Suprapubic skin (tissue), 4 donors: ENCODE data around the gene DNASE1L3. TPM values are rescaled to one million over a fixed set of nuclear protein-coding genes. Genes with fewer than 3 reads are reported as not detected.

Source experiments
- DNase-seq, 2 donors: peaks; one replicate each; pipeline ENCODE4 v3.0.0-alpha.2; 2019; ENCODE audit warnings: low spot score in 2 of 2
- H3K27ac ChIP-seq: fragments of 200-600 bp; sonication (generic); one replicate; pipeline ENCODE4 v1.5.1; 2019
- H3K27me3 ChIP-seq: fragments of 200-600 bp; sonication (generic); one replicate; pipeline ENCODE4 v1.5.1; 2019
- H3K36me3 ChIP-seq: fragments of 200-600 bp; sonication (generic); one replicate; pipeline ENCODE4 v1.5.1; 2019
- H3K4me1 ChIP-seq: fragments of 200-600 bp; sonication (generic); one replicate; pipeline ENCODE4 v1.5.1; 2019
- H3K4me3 ChIP-seq: fragments of 200-600 bp; sonication (generic); one replicate; pipeline ENCODE4 v1.5.1; 2019; ENCODE audit warnings: mild to moderate bottlenecking
- H3K9me3 ChIP-seq: fragments of 200-600 bp; sonication (generic); one replicate; pipeline ENCODE4 v1.5.1; 2019
- EP300 ChIP-seq: sonication (generic); formaldehyde crosslinking; IDR thresholded peaks from one replicate; pipeline ENCODE4 v1.6.1; 2017; ENCODE audit warnings: antibody characterized with exemption
- POLR2A ChIP-seq, 2 donors: fragments of 450-650 bp; IDR thresholded peaks; one replicate each; pipeline ENCODE4 v1.6.1; 2017; ENCODE audit warnings: antibody characterized with exemption in 2 of 2, mild to moderate bottlenecking in 2 of 2, moderate library complexity in 2 of 2
- POLR2AphosphoS5 ChIP-seq, 3 donors: sonication (generic); formaldehyde crosslinking; IDR thresholded peaks; one replicate each; pipeline ENCODE4 v1.6.1; 2017; ENCODE audit warnings: antibody characterized with exemption in 3 of 3
- WGBS: methylation state at CpG from one replicate; pipeline ENCODE4 v1.1.5; 2018; 5-methylcytosine and 5-hydroxymethylcytosine counted together
- total RNA-seq, 4 donors: library from RNA; depleted of rRNA; stranded (reverse); fragments of >200 nt; gene quantifications; one replicate each; pipeline ENCODE4 v1.1.0, GENCODE V29; 2016
- TF ChIP-seq, protein P1 (sequence below), 2 donors: fragments of 200-600 bp in 1 of 2; fragments of 450-650 bp in 1 of 2; sonication (generic) in 1 of 2; IDR thresholded peaks; one replicate each; pipeline ENCODE4 v1.5.1; 2016 to 2019; ENCODE audit warnings: antibody characterized with exemption in 2 of 2, mild to moderate bottlenecking in 1 of 2, moderate library complexity in 1 of 2

Gene DNASE1L3
- total RNA-seq, 4 donors from 2014 or later, result 0.95 to 5.8 (median 4.3) TPM

DNA sequence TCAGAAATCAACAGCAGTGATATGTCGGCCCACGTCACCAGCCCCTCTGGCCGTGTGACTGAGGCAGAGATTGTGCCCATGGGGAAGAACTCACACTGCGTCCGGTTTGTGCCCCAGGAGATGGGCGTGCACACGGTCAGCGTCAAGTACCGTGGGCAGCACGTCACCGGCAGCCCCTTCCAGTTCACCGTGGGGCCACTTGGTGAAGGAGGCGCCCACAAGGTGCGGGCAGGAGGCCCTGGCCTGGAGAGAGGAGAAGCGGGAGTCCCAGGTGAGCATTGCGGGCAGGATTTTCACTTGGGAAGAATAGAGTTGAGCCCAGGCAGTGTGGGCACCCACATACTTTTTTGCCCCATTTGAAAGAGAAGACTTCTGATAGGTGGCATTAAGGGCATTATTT lies 57.4 kb downstream of the DNASE1L3 start:
- Histone ChIP-seq H3K27me3 (no peaks in the 10 kb centered on the region), H3K27ac (no peak overlapping the region), H3K9me3 (no peaks in the 10 kb centered on the region), H3K4me3 (no peak overlapping the region), H3K4me1 (no peaks in the 10 kb centered on the region), H3K36me3 (peaks cover 87% of the 10 kb centered on the region)
- no peak for DNase-seq
- 91% methylated on average over 16 of the region's 16 CpGs for WGBS
- TF ChIP-seq, protein P1, sequence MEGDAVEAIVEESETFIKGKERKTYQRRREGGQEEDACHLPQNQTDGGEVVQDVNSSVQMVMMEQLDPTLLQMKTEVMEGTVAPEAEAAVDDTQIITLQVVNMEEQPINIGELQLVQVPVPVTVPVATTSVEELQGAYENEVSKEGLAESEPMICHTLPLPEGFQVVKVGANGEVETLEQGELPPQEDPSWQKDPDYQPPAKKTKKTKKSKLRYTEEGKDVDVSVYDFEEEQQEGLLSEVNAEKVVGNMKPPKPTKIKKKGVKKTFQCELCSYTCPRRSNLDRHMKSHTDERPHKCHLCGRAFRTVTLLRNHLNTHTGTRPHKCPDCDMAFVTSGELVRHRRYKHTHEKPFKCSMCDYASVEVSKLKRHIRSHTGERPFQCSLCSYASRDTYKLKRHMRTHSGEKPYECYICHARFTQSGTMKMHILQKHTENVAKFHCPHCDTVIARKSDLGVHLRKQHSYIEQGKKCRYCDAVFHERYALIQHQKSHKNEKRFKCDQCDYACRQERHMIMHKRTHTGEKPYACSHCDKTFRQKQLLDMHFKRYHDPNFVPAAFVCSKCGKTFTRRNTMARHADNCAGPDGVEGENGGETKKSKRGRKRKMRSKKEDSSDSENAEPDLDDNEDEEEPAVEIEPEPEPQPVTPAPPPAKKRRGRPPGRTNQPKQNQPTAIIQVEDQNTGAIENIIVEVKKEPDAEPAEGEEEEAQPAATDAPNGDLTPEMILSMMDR (IDR thresholded peaks at IDR 0.05), result no peak
- no peak for TF ChIP-seq POLR2AphosphoS5 (IDR thresholded peaks at IDR 0.05)
- TF ChIP-seq EP300, result no peak
- no peak for TF ChIP-seq POLR2A (IDR thresholded peaks at IDR 0.05)

DNA sequence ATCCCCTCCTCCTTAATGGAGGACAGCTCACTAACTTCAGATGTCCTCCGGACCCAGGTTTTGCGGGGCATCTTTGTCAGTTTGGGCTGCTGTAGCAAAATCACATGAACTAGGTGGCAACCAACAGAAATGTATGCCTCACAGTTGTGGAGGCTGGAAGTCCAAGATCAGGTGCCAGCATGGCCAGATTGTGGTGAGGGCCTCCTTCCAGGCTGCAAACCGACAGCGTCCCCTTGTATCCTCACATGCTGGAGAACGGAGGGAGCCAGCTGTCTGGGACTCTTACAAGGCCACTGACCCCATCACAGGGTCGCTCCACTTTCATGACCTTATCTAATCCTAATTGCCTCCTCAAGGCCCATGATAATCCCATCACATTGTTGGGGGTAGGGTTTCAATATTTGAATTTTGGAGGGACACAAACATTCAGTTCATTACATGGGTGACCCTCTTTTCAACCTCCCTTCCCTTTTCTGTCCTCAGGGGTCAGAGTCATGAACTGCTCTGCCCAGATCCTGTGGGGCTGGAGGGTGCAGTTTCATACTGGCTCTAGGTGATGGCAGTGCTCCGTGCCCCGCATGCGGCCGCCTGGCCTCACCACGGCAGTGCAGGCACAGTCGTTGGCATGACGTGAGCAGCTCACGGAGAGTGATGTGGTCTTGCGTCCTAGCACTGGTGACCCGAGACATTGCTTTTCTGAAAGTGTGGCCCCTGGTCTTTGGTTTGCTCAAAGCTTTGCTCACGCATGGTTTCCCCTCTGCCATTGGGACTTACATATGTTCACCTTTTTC lies 58.4 kb downstream of the DNASE1L3 start:
- Histone ChIP-seq H3K27me3 (no peaks in the 10 kb centered on the region), H3K9me3 (no peaks in the 10 kb centered on the region), H3K27ac (no peak overlapping the region), H3K36me3 (peaks cover 88% of the 10 kb centered on the region), H3K4me3 (no peak overlapping the region), H3K4me1 (no peaks in the 10 kb centered on the region)
- no peak for DNase-seq
- TF ChIP-seq EP300 (no peak), POLR2AphosphoS5 (IDR thresholded peaks at IDR 0.05) (no peak), POLR2A (IDR thresholded peaks at IDR 0.05) (no peak)
- TF ChIP-seq, protein P1 (IDR thresholded peaks at IDR 0.05), result no peak
- WGBS, result 96% methylated on average over 17 of the region's 17 CpGs

DNA sequence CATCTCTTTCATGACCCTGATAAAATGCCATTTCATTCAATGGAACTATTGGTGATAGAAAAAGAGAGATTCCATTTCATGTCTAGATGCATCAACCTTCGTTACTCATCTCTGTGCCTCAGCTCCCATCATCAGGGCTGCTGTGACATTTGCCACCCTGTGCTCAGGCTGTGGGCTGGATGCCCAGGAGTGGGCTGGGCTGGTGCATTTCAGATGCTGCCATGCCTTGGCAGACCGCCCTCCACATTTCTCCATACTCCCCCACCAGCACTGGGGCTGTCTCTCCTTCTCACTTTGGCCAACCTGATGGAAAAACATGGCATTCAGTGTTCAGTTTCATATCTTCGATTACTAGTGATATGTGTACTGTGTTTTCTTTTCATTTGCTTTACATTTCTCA lies 59.1 kb downstream of the DNASE1L3 start:
- H3K27me3 ChIP-seq, result no peaks in the 10 kb centered on the region
- DNase-seq, result no peak
- no peaks in the 10 kb centered on the region for H3K4me1 ChIP-seq
- no peak overlapping the region for H3K27ac ChIP-seq
- H3K9me3 ChIP-seq, result no peaks in the 10 kb centered on the region
- peaks cover 88% of the 10 kb centered on the region for H3K36me3 ChIP-seq
- 87% methylated on average over 3 of the region's 3 CpGs for WGBS
- H3K4me3 ChIP-seq, result no peak overlapping the region
- no peak for TF ChIP-seq POLR2AphosphoS5 (IDR thresholded peaks at IDR 0.05)
- TF ChIP-seq POLR2A (IDR thresholded peaks at IDR 0.05), result no peak
- no peak for TF ChIP-seq EP300
- TF ChIP-seq, protein P1 (IDR thresholded peaks at IDR 0.05), result no peak

DNA sequence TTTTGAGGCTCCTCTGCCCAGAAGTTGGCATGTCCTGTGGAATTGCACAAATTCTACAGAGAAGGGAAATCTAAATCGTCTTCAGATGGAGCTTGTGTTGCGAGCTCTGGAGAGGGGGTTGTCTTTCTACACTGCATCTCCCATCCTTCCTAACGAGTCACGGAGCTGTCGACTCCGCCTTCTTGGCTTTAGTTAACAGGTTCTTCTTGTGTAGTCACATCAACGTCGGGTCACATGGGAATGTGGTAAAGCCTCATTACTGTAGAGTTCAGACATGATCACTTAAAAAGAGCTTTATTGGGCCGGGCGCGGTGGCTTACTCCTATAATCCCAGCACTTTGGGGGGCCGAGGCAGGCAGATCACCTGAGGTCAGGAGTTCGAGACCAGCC lies 60.0 kb downstream of the DNASE1L3 start:
- Histone ChIP-seq H3K4me3 (no peak overlapping the region), H3K27ac (no peak overlapping the region)

More for the DNA sequence above, 60.0 kb downstream of the DNASE1L3 start:
- Histone ChIP-seq H3K36me3 (peaks cover 87% of the 10 kb centered on the region), H3K4me1 (no peaks in the 10 kb centered on the region), H3K27me3 (no peaks in the 10 kb centered on the region), H3K9me3 (no peaks in the 10 kb centered on the region)
- 58% methylated on average over 13 of the region's 13 CpGs for WGBS
- DNase-seq, result no peak
- TF ChIP-seq, protein P1 (IDR thresholded peaks at IDR 0.05), result no peak
- TF ChIP-seq EP300 (no peak), POLR2AphosphoS5 (IDR thresholded peaks at IDR 0.05) (no peak), POLR2A (IDR thresholded peaks at IDR 0.05) (no peak)
